Thyroid gland (tissue), 4 donors: ENCODE results near the gene PAX6.

Experiments used
- POLR2A ChIP-seq, 2 donors: fragments of 450-650 bp; IDR thresholded peaks; one replicate each; pipeline ENCODE4 v1.6.1; 2017; ENCODE audit warnings: antibody characterized with exemption in 2 of 2, mild to moderate bottlenecking in 2 of 2, moderate library complexity in 1 of 2
- TF ChIP-seq, protein P1 (sequence below), 6 experiments: fragments of 200-600 bp in 3 of 6; fragments of 450-650 bp in 3 of 6; sonication (generic) in 3 of 6; IDR thresholded peaks; one replicate each; pipeline ENCODE4 v1.5.1; 2016 to 2019; ENCODE audit warnings: antibody characterized with exemption in 6 of 6, mild to moderate bottlenecking in 2 of 6, inconsistent platforms in 1 of 6, moderate library complexity in 1 of 6

DNA sequence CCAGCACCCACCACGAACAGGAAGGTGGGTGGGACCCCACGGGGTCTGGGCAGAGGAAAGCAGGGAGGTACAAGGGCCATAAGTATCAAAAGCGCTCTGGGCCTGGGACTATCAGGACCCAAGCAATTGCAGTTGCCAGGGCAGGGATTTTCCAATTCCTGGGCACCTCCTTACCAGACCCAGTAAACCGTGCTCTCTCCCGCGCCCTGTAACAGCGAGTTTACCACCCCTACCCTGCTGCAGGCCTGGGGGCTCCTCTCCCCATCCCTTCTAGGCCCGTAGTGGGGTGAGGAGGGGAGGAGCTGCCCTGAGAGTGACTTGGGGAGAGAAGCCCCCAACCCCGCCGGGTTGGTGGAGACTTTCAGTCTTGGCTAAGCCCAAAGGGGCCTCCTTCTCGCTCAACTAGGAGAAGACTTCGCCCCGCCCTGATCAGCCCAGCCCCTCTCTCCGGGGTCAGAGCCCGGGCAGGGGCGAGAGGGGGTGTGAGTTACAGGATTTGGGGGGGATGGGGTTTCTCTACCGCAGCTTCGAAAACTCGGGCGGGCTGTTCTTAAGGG lies 5.4 kb downstream of the PAX6 start:
- TF ChIP-seq, protein P1, sequence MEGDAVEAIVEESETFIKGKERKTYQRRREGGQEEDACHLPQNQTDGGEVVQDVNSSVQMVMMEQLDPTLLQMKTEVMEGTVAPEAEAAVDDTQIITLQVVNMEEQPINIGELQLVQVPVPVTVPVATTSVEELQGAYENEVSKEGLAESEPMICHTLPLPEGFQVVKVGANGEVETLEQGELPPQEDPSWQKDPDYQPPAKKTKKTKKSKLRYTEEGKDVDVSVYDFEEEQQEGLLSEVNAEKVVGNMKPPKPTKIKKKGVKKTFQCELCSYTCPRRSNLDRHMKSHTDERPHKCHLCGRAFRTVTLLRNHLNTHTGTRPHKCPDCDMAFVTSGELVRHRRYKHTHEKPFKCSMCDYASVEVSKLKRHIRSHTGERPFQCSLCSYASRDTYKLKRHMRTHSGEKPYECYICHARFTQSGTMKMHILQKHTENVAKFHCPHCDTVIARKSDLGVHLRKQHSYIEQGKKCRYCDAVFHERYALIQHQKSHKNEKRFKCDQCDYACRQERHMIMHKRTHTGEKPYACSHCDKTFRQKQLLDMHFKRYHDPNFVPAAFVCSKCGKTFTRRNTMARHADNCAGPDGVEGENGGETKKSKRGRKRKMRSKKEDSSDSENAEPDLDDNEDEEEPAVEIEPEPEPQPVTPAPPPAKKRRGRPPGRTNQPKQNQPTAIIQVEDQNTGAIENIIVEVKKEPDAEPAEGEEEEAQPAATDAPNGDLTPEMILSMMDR (IDR thresholded peaks at IDR 0.05) = no peak
- no peak for TF ChIP-seq POLR2A (IDR thresholded peaks at IDR 0.05)
